ENCODE measurements around the gene LRPPRC.
"Not testable (repeated sequence)": the region's sequence is repeated elsewhere in the genome, so short reads cannot be mapped to it uniquely, and the experiment has no call there.

The LRPPRC gene

GRCh38 chr2:44016282-44016681, 20.5 kb upstream of the LRPPRC start:
- H3K4me3 ChIP-seq (ENCODE audit: low read depth, low read length), result no peak overlapping the region
- TF ChIP-seq CTCF (IDR thresholded peaks at IDR 0.05; ENCODE audit: low read depth, low read length), result no peak

- no peak overlapping the region for H3K4me3 ChIP-seq (ENCODE audit: low read depth, low read length)
- no peak for TF ChIP-seq CTCF (IDR thresholded peaks at IDR 0.05; ENCODE audit: low read depth, low read length)
Observed at GRCh38 chr2:44015239-44015638, 19.4 kb upstream of the LRPPRC start.

DNA sequence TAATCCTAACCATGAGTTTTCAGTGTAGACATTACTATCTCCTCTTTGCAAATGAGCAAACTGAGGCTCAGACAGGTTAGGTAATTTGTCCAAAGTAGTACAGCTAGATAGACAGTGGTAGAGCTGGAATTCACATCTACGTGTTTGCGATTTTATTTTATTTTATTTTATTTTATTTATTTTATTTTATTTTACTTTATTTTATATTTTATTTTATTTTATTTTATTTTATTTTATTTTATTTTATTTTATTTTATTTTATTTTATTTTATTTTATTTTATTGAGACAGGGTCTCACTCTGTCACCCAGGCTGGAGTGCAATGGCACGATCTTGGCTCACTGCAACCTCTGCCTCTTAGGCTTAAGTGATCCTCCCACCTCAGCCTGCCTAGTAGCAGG, 17.4 kb upstream of the LRPPRC start:
- H3K4me3 ChIP-seq (ENCODE audit: low read depth, low read length), result not testable (repeated sequence)

GRCh38 chr2:44010266-44010665, 14.5 kb upstream of the LRPPRC start:
- no peak overlapping the region for H3K4me3 ChIP-seq (ENCODE audit: low read depth, low read length)
- TF ChIP-seq CTCF (IDR thresholded peaks at IDR 0.05; ENCODE audit: low read depth, low read length), result no peak

GRCh38 chr2:44009136-44009735, 13.4 kb upstream of the LRPPRC start:
- H3K4me3 ChIP-seq (ENCODE audit: low read depth, low read length), result no peak overlapping the region
- TF ChIP-seq CTCF (IDR thresholded peaks at IDR 0.05; ENCODE audit: low read depth, low read length), result no peak

- no peak overlapping the region for H3K4me3 ChIP-seq (ENCODE audit: low read depth, low read length)
- no peak for TF ChIP-seq CTCF (IDR thresholded peaks at IDR 0.05; ENCODE audit: low read depth, low read length)
Observed at GRCh38 chr2:44005846-44006245, 10.1 kb upstream of the LRPPRC start.

GRCh38 chr2:44004735-44005602, 9.2 kb upstream of the LRPPRC start:
- no peak for TF ChIP-seq CTCF (IDR thresholded peaks at IDR 0.05; ENCODE audit: low read depth, low read length)

More at GRCh38 chr2:44004735-44005602, 9.2 kb upstream of the LRPPRC start:
- H3K4me3 ChIP-seq (ENCODE audit: low read depth, low read length), result no peak overlapping the region

All from WI38 (cell line).